ENCODE results near the gene ANLN.
A peak's percentile ranks its signal among the peaks of the same experiment; 100 is the strongest.
"Not testable (repeated sequence)": the region's sequence is repeated elsewhere in the genome, so short reads cannot be mapped to it uniquely, and the experiment has no call there.

Gene ANLN

GRCh38 chr7:36379831-36380504 lies 9.7 kb upstream of the ANLN start:
- DNase-seq = no peak

- no peak for DNase-seq
These were observed 8.6 kb upstream of the ANLN start for GRCh38 chr7:36381056-36381455.

GRCh38 chr7:36383284-36383683 lies 6.4 kb upstream of the ANLN start:
- DNase-seq = not testable (repeated sequence)

- DNase-seq = not testable (repeated sequence)
These were observed 4.0 kb upstream of the ANLN start for GRCh38 chr7:36385646-36386045.

- DNase-seq = no peak
These were observed 2.0 kb upstream of the ANLN start for GRCh38 chr7:36387435-36388231.

- DNase-seq = no peak
These were observed 1.2 kb upstream of the ANLN start for GRCh38 chr7:36388423-36388822.

- DNase-seq = peak; percentile 68
These were observed 783 bp downstream of the ANLN start for GRCh38 chr7:36390199-36391090.

GRCh38 chr7:36391436-36392198 lies 2.0 kb downstream of the ANLN start:
- DNase-seq = peak; percentile 23

- DNase-seq = no peak
These were observed 4.2 kb downstream of the ANLN start for GRCh38 chr7:36393826-36394225.

- no peak for DNase-seq
These were observed 5.7 kb downstream of the ANLN start for GRCh38 chr7:36395171-36395894.

GRCh38 chr7:36396150-36396549 lies 6.5 kb downstream of the ANLN start:
- DNase-seq = no peak

- no peak for DNase-seq
These were observed 10.4 kb downstream of the ANLN start for GRCh38 chr7:36400036-36400435.

GRCh38 chr7:36400606-36401005 lies 10.9 kb downstream of the ANLN start:
- no peak for DNase-seq

- DNase-seq = no peak
These were observed 13.8 kb downstream of the ANLN start for GRCh38 chr7:36403452-36403851.

- peak; percentile 60 for DNase-seq
These were observed 15.2 kb downstream of the ANLN start for GRCh38 chr7:36404639-36405408.

- no peak for DNase-seq
These were observed 15.7 kb downstream of the ANLN start for GRCh38 chr7:36405409-36405803.

- no peak for DNase-seq
These were observed 16.5 kb downstream of the ANLN start for GRCh38 chr7:36406156-36406555.

- DNase-seq = no peak
These were observed 18.2 kb downstream of the ANLN start for GRCh38 chr7:36407636-36408550.

- DNase-seq = no peak
These were observed 18.9 kb downstream of the ANLN start for GRCh38 chr7:36408589-36408988.

GRCh38 chr7:36409180-36409579 lies 19.5 kb downstream of the ANLN start:
- no peak for DNase-seq

Measured in OCI-M1 (cell line).